BLaER1 (cell line): ENCODE measurements around the gene NLRP12.
"Not testable (repeated sequence)": the region's sequence is repeated elsewhere in the genome, so short reads cannot be mapped to it uniquely, and the experiment has no call there.

Experiments
- H3K27ac ChIP-seq: shearing (Covaris generic); formaldehyde crosslinking; 2 replicates; pipeline ENCODE4 v1.8.1; 2022
- H3K27me3 ChIP-seq: shearing (Covaris generic); formaldehyde crosslinking; 2 replicates; pipeline ENCODE4 v1.8.1; 2022
- H3K36me3 ChIP-seq: shearing (Covaris generic); formaldehyde crosslinking; 2 replicates; pipeline ENCODE4 v1.8.1; 2022
- H3K4me1 ChIP-seq: shearing (Covaris generic); formaldehyde crosslinking; 2 replicates; pipeline ENCODE4 v1.8.1; 2022
- H3K4me2 ChIP-seq: shearing (Covaris generic); formaldehyde crosslinking; 2 replicates; pipeline ENCODE4 v1.8.1; 2022
- H3K4me3 ChIP-seq: shearing (Covaris generic); formaldehyde crosslinking; 2 replicates; pipeline ENCODE4 v1.8.1; 2022
- H3K9ac ChIP-seq: shearing (Covaris generic); formaldehyde crosslinking; 2 replicates; pipeline ENCODE4 v1.8.1; 2022
- H3K9me3 ChIP-seq: shearing (Covaris generic); formaldehyde crosslinking; 2 replicates; pipeline ENCODE4 v1.8.1; 2022
- H4K20me1 ChIP-seq: shearing (Covaris generic); formaldehyde crosslinking; 2 replicates; pipeline ENCODE4 v1.8.1; 2022
- Cebpa-rat ChIP-seq: shearing (Covaris generic); IDR thresholded peaks from 2 replicates; pipeline ENCODE4 v1.8.1; 2022

NLRP12 gene

GRCh38 chr19:53808710-53809125 lies 15.4 kb downstream of the NLRP12 start:
- Histone ChIP-seq H3K4me2 (no peak overlapping the region), H3K4me3 (no peak overlapping the region), H3K27me3 (no peaks in the 10 kb centered on the region), H3K9ac (no peak overlapping the region), H3K36me3 (no peaks in the 10 kb centered on the region), H3K9me3 (no peaks in the 10 kb centered on the region), H4K20me1 (no peaks in the 10 kb centered on the region), H3K4me1 (peaks cover 5% of the 10 kb centered on the region; the same call in 1 of the 2 replicates), H3K27ac (no peak overlapping the region)
- no peak for TF ChIP-seq Cebpa-rat

GRCh38 chr19:53801257-53801656 lies 22.9 kb downstream of the NLRP12 start:
- H3K9ac ChIP-seq: no peak overlapping the region
- no peak overlapping the region for H3K4me3 ChIP-seq
- H3K4me1 ChIP-seq: no peaks in the 10 kb centered on the region
- no peaks in the 10 kb centered on the region for H4K20me1 ChIP-seq
- H3K9me3 ChIP-seq: no peaks in the 10 kb centered on the region
- no peak overlapping the region for H3K4me2 ChIP-seq
- TF ChIP-seq Cebpa-rat: no peak
- no peak overlapping the region for H3K27ac ChIP-seq
- H3K27me3 ChIP-seq: no peaks in the 10 kb centered on the region
- no peaks in the 10 kb centered on the region for H3K36me3 ChIP-seq

GRCh38 chr19:53795019-53795418 lies 29.1 kb downstream of the NLRP12 start:
- no peak overlapping the region for H3K9ac ChIP-seq
- H3K27ac ChIP-seq: no peak overlapping the region
- no peaks in the 10 kb centered on the region for H3K4me1 ChIP-seq
- H3K4me2 ChIP-seq: no peak overlapping the region
- H3K4me3 ChIP-seq: no peak overlapping the region
- no peaks in the 10 kb centered on the region for H4K20me1 ChIP-seq
- no peaks in the 10 kb centered on the region for H3K9me3 ChIP-seq
- TF ChIP-seq Cebpa-rat: no peak
- H3K27me3 ChIP-seq: no peaks in the 10 kb centered on the region
- no peaks in the 10 kb centered on the region for H3K36me3 ChIP-seq

GRCh38 chr19:53792721-53793433 lies 31.2 kb downstream of the NLRP12 start:
- H3K9me3 ChIP-seq: no peaks in the 10 kb centered on the region
- TF ChIP-seq Cebpa-rat: peak; percentile 73
- H3K4me3 ChIP-seq: no peak overlapping the region
- no peaks in the 10 kb centered on the region for H4K20me1 ChIP-seq
- no peaks in the 10 kb centered on the region for H3K36me3 ChIP-seq
- H3K27ac ChIP-seq: no peak overlapping the region
- no peaks in the 10 kb centered on the region for H3K27me3 ChIP-seq
- no peak overlapping the region for H3K4me2 ChIP-seq
- no peaks in the 10 kb centered on the region for H3K4me1 ChIP-seq
- H3K9ac ChIP-seq: no peak overlapping the region

GRCh38 chr19:53789708-53790678 lies 34.1 kb downstream of the NLRP12 start:
- no peak overlapping the region for H3K9ac ChIP-seq
- no peak overlapping the region for H3K27ac ChIP-seq
- no peaks in the 10 kb centered on the region for H3K36me3 ChIP-seq
- H3K4me1 ChIP-seq: peaks cover 16% of the 10 kb centered on the region
- H3K4me2 ChIP-seq: no peak overlapping the region
- H3K9me3 ChIP-seq: no peaks in the 10 kb centered on the region
- H3K4me3 ChIP-seq: no peak overlapping the region
- TF ChIP-seq Cebpa-rat: no peak
- H4K20me1 ChIP-seq: no peaks in the 10 kb centered on the region
- no peaks in the 10 kb centered on the region for H3K27me3 ChIP-seq

GRCh38 chr19:53787266-53787665 lies 36.8 kb downstream of the NLRP12 start:
- no peaks in the 10 kb centered on the region for H3K27me3 ChIP-seq
- H3K4me2 ChIP-seq: no peak overlapping the region
- no peak overlapping the region for H3K4me3 ChIP-seq
- TF ChIP-seq Cebpa-rat: no peak
- no peaks in the 10 kb centered on the region for H4K20me1 ChIP-seq
- H3K36me3 ChIP-seq: no peaks in the 10 kb centered on the region
- H3K9ac ChIP-seq: no peak overlapping the region
- H3K4me1 ChIP-seq: peaks cover 21% of the 10 kb centered on the region
- H3K27ac ChIP-seq: no peak overlapping the region
- no peaks in the 10 kb centered on the region for H3K9me3 ChIP-seq

- Histone ChIP-seq H3K4me1 (peaks cover 21% of the 10 kb centered on the region), H3K9me3 (no peaks in the 10 kb centered on the region), H3K36me3 (no peaks in the 10 kb centered on the region), H3K27me3 (no peaks in the 10 kb centered on the region), H3K4me2 (no peak overlapping the region), H3K4me3 (no peak overlapping the region), H4K20me1 (no peaks in the 10 kb centered on the region), H3K27ac (no peak overlapping the region), H3K9ac (no peak overlapping the region)
- no peak for TF ChIP-seq Cebpa-rat
These were observed 37.4 kb downstream of the NLRP12 start for GRCh38 chr19:53786744-53787143.

GRCh38 chr19:53785196-53785889 lies 38.8 kb downstream of the NLRP12 start:
- TF ChIP-seq Cebpa-rat: no peak
- Histone ChIP-seq H3K27ac (peak overlapping the region; percentile 29; the same call in 1 of the 2 replicates), H4K20me1 (no peaks in the 10 kb centered on the region), H3K4me2 (peak overlapping the region; percentile 74), H3K4me1 (peaks cover 21% of the 10 kb centered on the region), H3K9ac (no peak overlapping the region), H3K9me3 (no peaks in the 10 kb centered on the region), H3K36me3 (no peaks in the 10 kb centered on the region), H3K27me3 (no peaks in the 10 kb centered on the region), H3K4me3 (peak overlapping the region; percentile 19; the same call in 1 of the 2 replicates)

- Histone ChIP-seq H3K36me3 (no peaks in the 10 kb centered on the region), H3K4me2 (no peak overlapping the region), H3K9me3 (no peaks in the 10 kb centered on the region), H3K4me1 (peaks cover 21% of the 10 kb centered on the region), H4K20me1 (no peaks in the 10 kb centered on the region), H3K4me3 (no peak overlapping the region), H3K27me3 (no peaks in the 10 kb centered on the region), H3K9ac (no peak overlapping the region), H3K27ac (no peak overlapping the region)
- TF ChIP-seq Cebpa-rat: no peak
These were observed 41.4 kb downstream of the NLRP12 start for GRCh38 chr19:53782698-53783097.

GRCh38 chr19:53781332-53781731 lies 42.8 kb downstream of the NLRP12 start:
- not testable (repeated sequence) for H3K27ac ChIP-seq, H3K4me3 ChIP-seq, H3K4me2 ChIP-seq, H3K36me3 ChIP-seq, H3K9ac ChIP-seq, H3K9me3 ChIP-seq, H3K27me3 ChIP-seq, H4K20me1 ChIP-seq
- H3K4me1 ChIP-seq: peaks cover 18% of the 10 kb centered on the region
